Activated CD4-positive, CD25-positive, alpha-beta regulatory T cell (primary cell): Measurements from ENCODE around the gene SERAC1.
"Not testable (repeated sequence)": the region's sequence is repeated elsewhere in the genome, so short reads cannot be mapped to it uniquely, and the experiment has no call there.

Experiments used
- DNase-seq, 4 experiments: peaks; one replicate each; lab custom pipeline; 2025; lab: John Stamatoyannopoulos, UW

SERAC1 gene

GRCh38 chr6:158174514-158174913 is 6.5 kb upstream of the SERAC1 start:
- no peak for DNase-seq

- DNase-seq = no peak
Measured at GRCh38 chr6:158174024-158174423, 6.0 kb upstream of the SERAC1 start.

GRCh38 chr6:158172001-158172400 is 3.9 kb upstream of the SERAC1 start:
- no peak for DNase-seq

GRCh38 chr6:158170656-158171081 is 2.6 kb upstream of the SERAC1 start:
- no peak for DNase-seq

GRCh38 chr6:158169634-158170033 is 1.6 kb upstream of the SERAC1 start:
- not testable (repeated sequence) for DNase-seq

- no peak for DNase-seq
Measured at GRCh38 chr6:158165919-158166416, 2.1 kb downstream of the SERAC1 start.

- no peak for DNase-seq
Measured at GRCh38 chr6:158164579-158165170, 3.4 kb downstream of the SERAC1 start.

- DNase-seq = no peak
Measured at GRCh38 chr6:158161566-158162254, 6.4 kb downstream of the SERAC1 start.

- DNase-seq = no peak
Measured at GRCh38 chr6:158160932-158161539, 7.0 kb downstream of the SERAC1 start.

GRCh38 chr6:158158748-158159147 is 9.3 kb downstream of the SERAC1 start:
- DNase-seq = no peak

GRCh38 chr6:158158123-158158522 is 9.9 kb downstream of the SERAC1 start:
- DNase-seq = no peak

GRCh38 chr6:158157064-158157764 is 10.8 kb downstream of the SERAC1 start:
- DNase-seq = no peak

- no peak for DNase-seq
Measured at GRCh38 chr6:158154816-158155215, 13.2 kb downstream of the SERAC1 start.

GRCh38 chr6:158153576-158153975 is 14.5 kb downstream of the SERAC1 start:
- no peak for DNase-seq

- DNase-seq = no peak
Measured at GRCh38 chr6:158152659-158153058, 15.4 kb downstream of the SERAC1 start.

- DNase-seq = not testable (repeated sequence)
Measured at GRCh38 chr6:158152025-158152424, 16.0 kb downstream of the SERAC1 start.

- no peak for DNase-seq
Measured at GRCh38 chr6:158150701-158151100, 17.4 kb downstream of the SERAC1 start.

GRCh38 chr6:158149641-158150040 is 18.4 kb downstream of the SERAC1 start:
- DNase-seq = no peak

GRCh38 chr6:158143700-158144099 is 24.4 kb downstream of the SERAC1 start:
- no peak for DNase-seq

GRCh38 chr6:158142789-158143188 is 25.3 kb downstream of the SERAC1 start:
- no peak for DNase-seq

GRCh38 chr6:158131926-158132325 is 36.1 kb downstream of the SERAC1 start:
- DNase-seq = no peak

GRCh38 chr6:158125271-158125670 is 42.8 kb downstream of the SERAC1 start:
- no peak for DNase-seq

GRCh38 chr6:158124288-158124687 is 43.8 kb downstream of the SERAC1 start:
- no peak for DNase-seq
